Measurements from ENCODE around the gene PLEKHA5. TPM values are rescaled to one million over a fixed set of nuclear protein-coding genes. Genes with fewer than 3 reads are reported as not detected.

PLEKHA5 gene
- total RNA-seq, 1 experiment from 2014 or later: 6.3 TPM

GRCh38 chr12:19082365-19082911, 47.1 kb upstream of the PLEKHA5 start:
- ChIA-PET POLR2A (no interaction called here), CTCF (no interaction called here)
- no TSS peak for BruUV-seq (replicated peaks)
- H3K27ac ChIP-seq (ENCODE audit: low read length): no peak overlapping the region
- TF ChIP-seq, protein P1, sequence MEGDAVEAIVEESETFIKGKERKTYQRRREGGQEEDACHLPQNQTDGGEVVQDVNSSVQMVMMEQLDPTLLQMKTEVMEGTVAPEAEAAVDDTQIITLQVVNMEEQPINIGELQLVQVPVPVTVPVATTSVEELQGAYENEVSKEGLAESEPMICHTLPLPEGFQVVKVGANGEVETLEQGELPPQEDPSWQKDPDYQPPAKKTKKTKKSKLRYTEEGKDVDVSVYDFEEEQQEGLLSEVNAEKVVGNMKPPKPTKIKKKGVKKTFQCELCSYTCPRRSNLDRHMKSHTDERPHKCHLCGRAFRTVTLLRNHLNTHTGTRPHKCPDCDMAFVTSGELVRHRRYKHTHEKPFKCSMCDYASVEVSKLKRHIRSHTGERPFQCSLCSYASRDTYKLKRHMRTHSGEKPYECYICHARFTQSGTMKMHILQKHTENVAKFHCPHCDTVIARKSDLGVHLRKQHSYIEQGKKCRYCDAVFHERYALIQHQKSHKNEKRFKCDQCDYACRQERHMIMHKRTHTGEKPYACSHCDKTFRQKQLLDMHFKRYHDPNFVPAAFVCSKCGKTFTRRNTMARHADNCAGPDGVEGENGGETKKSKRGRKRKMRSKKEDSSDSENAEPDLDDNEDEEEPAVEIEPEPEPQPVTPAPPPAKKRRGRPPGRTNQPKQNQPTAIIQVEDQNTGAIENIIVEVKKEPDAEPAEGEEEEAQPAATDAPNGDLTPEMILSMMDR (IDR thresholded peaks at IDR 0.05): no peak
- TF ChIP-seq TCF7L2 (IDR thresholded peaks at IDR 0.05; ENCODE audit: low read depth, low read length) (no peak), SIN3A (IDR thresholded peaks at IDR 0.05; ENCODE audit: borderline replicate concordance, insufficient read depth, low read depth, low read length) (no peak), REST (IDR thresholded peaks at IDR 0.05; ENCODE audit: insufficient read depth in 1 of 2, low read depth in 2 of 2, low read length in 1 of 2) (no peak), POLR2AphosphoS5 (IDR thresholded peaks at IDR 0.05; ENCODE audit: low read depth, low read length) (no peak)
- no peaks in the 10 kb centered on the region for H3K4me1 ChIP-seq (ENCODE audit: control insufficient read depth, insufficient read depth, low read length)
- intact Hi-C loops (cut with micrococcal nuclease; ENCODE audit: unreplicated experiment): no loop called here
- H3K9me3 ChIP-seq (ENCODE audit: control insufficient read depth, insufficient read depth, low read depth, low read length): no peaks in the 10 kb centered on the region
- ATAC-seq (no peak), DNase-seq (ENCODE audit: low read depth, low spot score) (no peak)
- in situ Hi-C loops (cut with HindIII; ENCODE audit: low pct_unique_long_range_greater_than_20kb, low sequenced_read_pairs): no loop called here
- H3K4me3 ChIP-seq (ENCODE audit: low read depth in 2 of 2, low read length in 2 of 2): no peak overlapping the region
- no peaks in the 10 kb centered on the region for H3K36me3 ChIP-seq (ENCODE audit: control insufficient read depth, insufficient read depth, low read length)
- H3K27me3 ChIP-seq (ENCODE audit: control insufficient read depth, insufficient read depth, low read length): no peaks in the 10 kb centered on the region

GRCh38 chr12:19084547-19084946, 45.0 kb upstream of the PLEKHA5 start:
- intact Hi-C loops (cut with micrococcal nuclease; ENCODE audit: unreplicated experiment) (no loop called here), in situ Hi-C loops (cut with HindIII; ENCODE audit: low pct_unique_long_range_greater_than_20kb, low sequenced_read_pairs) (no loop called here)
- ChIA-PET POLR2A (no interaction called here), CTCF (no interaction called here)
- no peak for DNase-seq (ENCODE audit: low read depth, low spot score)
- Histone ChIP-seq H3K9me3 (ENCODE audit: control insufficient read depth, insufficient read depth, low read depth, low read length) (no peaks in the 10 kb centered on the region), H3K36me3 (ENCODE audit: control insufficient read depth, insufficient read depth, low read length) (no peaks in the 10 kb centered on the region), H3K4me3 (ENCODE audit: low read depth in 2 of 2, low read length in 2 of 2) (no peak overlapping the region), H3K27me3 (ENCODE audit: control insufficient read depth, insufficient read depth, low read length) (no peaks in the 10 kb centered on the region), H3K27ac (ENCODE audit: low read length) (no peak overlapping the region), H3K4me1 (ENCODE audit: control insufficient read depth, insufficient read depth, low read length) (no peaks in the 10 kb centered on the region)
- no peak for ATAC-seq
- TF ChIP-seq TCF7L2 (IDR thresholded peaks at IDR 0.05; ENCODE audit: low read depth, low read length) (no peak), SIN3A (IDR thresholded peaks at IDR 0.05; ENCODE audit: borderline replicate concordance, insufficient read depth, low read depth, low read length) (no peak), POLR2AphosphoS5 (IDR thresholded peaks at IDR 0.05; ENCODE audit: low read depth, low read length) (no peak), REST (IDR thresholded peaks at IDR 0.05; ENCODE audit: insufficient read depth in 1 of 2, low read depth in 2 of 2, low read length in 1 of 2) (no peak)
- TF ChIP-seq, protein P1 (IDR thresholded peaks at IDR 0.05): no peak
- no TSS peak for BruUV-seq (replicated peaks)
